Measurements from ENCODE around the gene RBFOX2.

Gene RBFOX2

GRCh38 chr22:36042240-36042639 lies 13.6 kb upstream of the RBFOX2 start:
- H3K27ac ChIP-seq, result no peak overlapping the region
- TF ChIP-seq ZFX (IDR thresholded peaks at IDR 0.05; ENCODE audit: borderline replicate concordance), result no peak
- TF ChIP-seq CTCF (IDR thresholded peaks at IDR 0.05), result no peak

- TF ChIP-seq ZFX (IDR thresholded peaks at IDR 0.05; ENCODE audit: borderline replicate concordance) (no peak), CTCF (IDR thresholded peaks at IDR 0.05) (no peak)
- no peak overlapping the region for H3K27ac ChIP-seq
Measured at GRCh38 chr22:36039125-36039524, 10.5 kb upstream of the RBFOX2 start.

GRCh38 chr22:36037102-36037758 lies 8.6 kb upstream of the RBFOX2 start:
- H3K27ac ChIP-seq, result no peak overlapping the region
- TF ChIP-seq CTCF (IDR thresholded peaks at IDR 0.05) (no peak), ZFX (IDR thresholded peaks at IDR 0.05; ENCODE audit: borderline replicate concordance) (no peak)

- TF ChIP-seq ZFX (IDR thresholded peaks at IDR 0.05; ENCODE audit: borderline replicate concordance), result no peak
- TF ChIP-seq CTCF (IDR thresholded peaks at IDR 0.05), result no peak
- no peak overlapping the region for H3K27ac ChIP-seq
Measured at GRCh38 chr22:36036167-36036624, 7.6 kb upstream of the RBFOX2 start.

- no peak overlapping the region for H3K27ac ChIP-seq
- TF ChIP-seq ZFX (IDR thresholded peaks at IDR 0.05; ENCODE audit: borderline replicate concordance), result no peak
- TF ChIP-seq CTCF (IDR thresholded peaks at IDR 0.05), result no peak
Measured at GRCh38 chr22:36032611-36033010, 4.0 kb upstream of the RBFOX2 start.

GRCh38 chr22:36029406-36029755 lies 757 bp upstream of the RBFOX2 start:
- H3K27ac ChIP-seq, result peak overlapping the region; percentile 89
- TF ChIP-seq ZFX (IDR thresholded peaks at IDR 0.05; ENCODE audit: borderline replicate concordance), result no peak
- TF ChIP-seq CTCF (IDR thresholded peaks at IDR 0.05), result no peak

GRCh38 chr22:36027935-36028645 lies 534 bp downstream of the RBFOX2 start:
- H3K27ac ChIP-seq, result peak overlapping the region; percentile 89
- no peak for TF ChIP-seq ZFX (IDR thresholded peaks at IDR 0.05; ENCODE audit: borderline replicate concordance)
- no peak for TF ChIP-seq CTCF (IDR thresholded peaks at IDR 0.05)
